Measurements from ENCODE around the gene GRPEL1.

- TF ChIP-seq POLR2A (IDR thresholded peaks at IDR 0.05) (no peak), EP300 (IDR thresholded peaks at IDR 0.05) (no peak), POLR2AphosphoS5 (IDR thresholded peaks at IDR 0.05) (peak in 1 of 3 donors; percentile 13), CTCF (IDR thresholded peaks at IDR 0.05) (no peak)
These were observed 24.4 kb downstream of the GRPEL1 start, which contains the start of gene TADA2B for GRCh38 chr4:7043284-7044136.
